ENCODE measurements around the gene CGRRF1. TPM values are rescaled to one million over a fixed set of nuclear protein-coding genes. Genes with fewer than 3 reads are reported as not detected.

Gene CGRRF1
- total RNA-seq, 5 donors from 2014 or later (not counting 1 experiment from before 2014, with no cell fraction given) = 14.2 to 28.0 (median 14.9) TPM

- no peak overlapping the region for H3K4me3 ChIP-seq (ENCODE audit: control insufficient read depth in 1 of 2, extremely low read depth in 1 of 2, low read length in 1 of 2)
- POLR2A ChIA-PET = interaction anchor here in 1 of 2 donors (0.6 kb wide), 1 partner anchor 9 kb away, joined by 5 read pairs; no protein-coding TSS in a partner anchor
- no peak overlapping the region for H3K27ac ChIP-seq (ENCODE audit: low read length)
- H3K9me3 ChIP-seq = no peaks in the 10 kb centered on the region
- no peaks in the 10 kb centered on the region for H3K9me3 Mint-ChIP-seq
- WGBS (ENCODE audit: insufficient coverage) = 67% methylated on average over 1 of the region's 2 CpGs
- no peak for ATAC-seq (replicated peaks in 1 of 4)
- no peaks in the 10 kb centered on the region for H3K36me3 Mint-ChIP-seq
- H3K27me3 Mint-ChIP-seq = peaks cover 19 to 24% of the 10 kb centered on the region in 2 donors
- CTCF ChIA-PET = interaction anchor here (0.6 to 1.2 kb wide), 4 partner anchors 9 to 277 kb away, joined by 3 to 6 read pairs (median 4); partner anchors contain the start of gene GMFB (in 1 of the 2)
- no peaks in the 10 kb centered on the region for H3K36me3 ChIP-seq (ENCODE audit: control insufficient read depth in 2 of 2, extremely low read depth in 1 of 2, insufficient read depth in 1 of 2, low read length in 1 of 2)
- no peaks in the 10 kb centered on the region for H3K4me1 ChIP-seq (ENCODE audit: control insufficient read depth in 1 of 2, extremely low read depth in 1 of 2, insufficient read depth in 2 of 2, low read length in 2 of 2)
- no peak overlapping the region for H3K27ac Mint-ChIP-seq
- H3K4me1 Mint-ChIP-seq = peaks cover 0 to 1% (median 0%) of the 10 kb centered on the region in 3 donors
- peaks cover 0 to 16% of the 10 kb centered on the region in 2 experiments for H3K27me3 ChIP-seq (replicated peaks in 1 of 2; ENCODE audit: control insufficient read depth in 2 of 2, extremely low read depth in 1 of 2, insufficient read depth in 2 of 2, low read length in 1 of 2)
- no peak overlapping the region for H3K4me3 Mint-ChIP-seq
- DNase-seq = no peak
Measured at GRCh38 chr14:54497224-54497623, 12.5 kb upstream of the CGRRF1 start.

- H3K9me3 Mint-ChIP-seq = no peaks in the 10 kb centered on the region
- no peak for DNase-seq
- ChIA-PET CTCF (no interaction called here), POLR2A (no interaction called here)
- Histone ChIP-seq H3K4me3 (ENCODE audit: control insufficient read depth in 1 of 2, extremely low read depth in 1 of 2, low read length in 1 of 2) (no peak overlapping the region), H3K9me3 (no peaks in the 10 kb centered on the region), H3K27me3 (replicated peaks in 1 of 2; ENCODE audit: control insufficient read depth in 2 of 2, extremely low read depth in 1 of 2, insufficient read depth in 2 of 2, low read length in 1 of 2) (peaks cover 0 to 17% of the 10 kb centered on the region in 2 experiments), H3K27ac (ENCODE audit: low read length) (no peak overlapping the region), H3K36me3 (ENCODE audit: control insufficient read depth in 2 of 2, extremely low read depth in 1 of 2, insufficient read depth in 1 of 2, low read length in 1 of 2) (no peaks in the 10 kb centered on the region), H3K4me1 (ENCODE audit: control insufficient read depth in 1 of 2, extremely low read depth in 1 of 2, insufficient read depth in 2 of 2, low read length in 2 of 2) (no peaks in the 10 kb centered on the region)
- H3K27me3 Mint-ChIP-seq = peaks cover 19 to 27% of the 10 kb centered on the region in 2 donors
- no peaks in the 10 kb centered on the region for H3K4me1 Mint-ChIP-seq
- no peak for ATAC-seq (replicated peaks in 1 of 4)
- WGBS (ENCODE audit: insufficient coverage) = 88% methylated on average over 1 of the region's 5 CpGs
- H3K4me3 Mint-ChIP-seq = no peak overlapping the region
- H3K36me3 Mint-ChIP-seq = no peaks in the 10 kb centered on the region
- H3K27ac Mint-ChIP-seq = no peak overlapping the region
Measured at GRCh38 chr14:54498095-54498531, 11.6 kb upstream of the CGRRF1 start.

GRCh38 chr14:54498579-54498978, 11.1 kb upstream of the CGRRF1 start:
- CTCF ChIA-PET = no interaction called here
- no peak for ATAC-seq (replicated peaks in 1 of 4)

GRCh38 chr14:54500744-54501143, 9.0 kb upstream of the CGRRF1 start:
- ChIA-PET CTCF (interaction anchor here in 1 of 2 donors (0.5 kb wide), 1 partner anchor 465 kb away, joined by 3 read pairs; no protein-coding TSS in a partner anchor), POLR2A (no interaction called here)
- no peaks in the 10 kb centered on the region for H3K4me1 ChIP-seq (ENCODE audit: control insufficient read depth in 1 of 2, extremely low read depth in 1 of 2, insufficient read depth in 2 of 2, low read length in 2 of 2)
- H3K27ac ChIP-seq (ENCODE audit: low read length) = no peak overlapping the region
- WGBS (ENCODE audit: insufficient coverage) = 80% methylated on average over 3 of the region's 3 CpGs
- H3K36me3 ChIP-seq (ENCODE audit: control insufficient read depth in 2 of 2, extremely low read depth in 1 of 2, insufficient read depth in 1 of 2, low read length in 1 of 2) = no peaks in the 10 kb centered on the region
- Mint-ChIP-seq H3K27ac (no peak overlapping the region), H3K9me3 (no peaks in the 10 kb centered on the region), H3K36me3 (no peaks in the 10 kb centered on the region), H3K4me1 (no peaks in the 10 kb centered on the region), H3K4me3 (no peak overlapping the region), H3K27me3 (peaks cover 23 to 30% of the 10 kb centered on the region in 2 donors)
- H3K9me3 ChIP-seq = no peaks in the 10 kb centered on the region
- ATAC-seq (replicated peaks in 1 of 4) (no peak), DNase-seq (no peak)
- H3K27me3 ChIP-seq (replicated peaks in 1 of 2; ENCODE audit: control insufficient read depth in 2 of 2, extremely low read depth in 1 of 2, insufficient read depth in 2 of 2, low read length in 1 of 2) = peaks cover 0 to 20% of the 10 kb centered on the region in 2 experiments
- no peak overlapping the region for H3K4me3 ChIP-seq (ENCODE audit: control insufficient read depth in 1 of 2, extremely low read depth in 1 of 2, low read length in 1 of 2)

More at GRCh38 chr14:54498579-54498978, 11.1 kb upstream of the CGRRF1 start:
- H3K36me3 ChIP-seq (ENCODE audit: control insufficient read depth in 2 of 2, extremely low read depth in 1 of 2, insufficient read depth in 1 of 2, low read length in 1 of 2) = no peaks in the 10 kb centered on the region
- H3K4me1 ChIP-seq (ENCODE audit: control insufficient read depth in 1 of 2, extremely low read depth in 1 of 2, insufficient read depth in 2 of 2, low read length in 2 of 2) = no peaks in the 10 kb centered on the region
- 80% methylated on average over 4 of the region's 7 CpGs for WGBS (ENCODE audit: insufficient coverage)
- H3K27ac Mint-ChIP-seq = no peak overlapping the region
- H3K4me3 Mint-ChIP-seq = no peak overlapping the region
- no peaks in the 10 kb centered on the region for H3K36me3 Mint-ChIP-seq
- H3K9me3 Mint-ChIP-seq = no peaks in the 10 kb centered on the region
- no peak overlapping the region for H3K27ac ChIP-seq (ENCODE audit: low read length)
- H3K4me3 ChIP-seq (ENCODE audit: control insufficient read depth in 1 of 2, extremely low read depth in 1 of 2, low read length in 1 of 2) = no peak overlapping the region
- H3K4me1 Mint-ChIP-seq = no peaks in the 10 kb centered on the region
- DNase-seq = no peak
- peaks cover 0 to 20% of the 10 kb centered on the region in 2 experiments for H3K27me3 ChIP-seq (replicated peaks in 1 of 2; ENCODE audit: control insufficient read depth in 2 of 2, extremely low read depth in 1 of 2, insufficient read depth in 2 of 2, low read length in 1 of 2)
- POLR2A ChIA-PET = interaction anchor here in 1 of 2 donors (1.2 kb wide), 1 partner anchor 14 kb away, joined by 4 read pairs; no protein-coding TSS in a partner anchor
- H3K27me3 Mint-ChIP-seq = peaks cover 19 to 27% of the 10 kb centered on the region in 2 donors
- no peaks in the 10 kb centered on the region for H3K9me3 ChIP-seq

GRCh38 chr14:54501480-54501879, 8.2 kb upstream of the CGRRF1 start:
- ATAC-seq (replicated peaks in 1 of 4) = no peak

GRCh38 chr14:54502602-54503001, 7.1 kb upstream of the CGRRF1 start:
- Mint-ChIP-seq H3K27me3 (peaks cover 23 to 30% of the 10 kb centered on the region in 2 donors), H3K4me3 (no peak overlapping the region), H3K36me3 (no peaks in the 10 kb centered on the region), H3K9me3 (no peaks in the 10 kb centered on the region), H3K27ac (no peak overlapping the region), H3K4me1 (no peaks in the 10 kb centered on the region)
- no peaks in the 10 kb centered on the region for H3K4me1 ChIP-seq (ENCODE audit: control insufficient read depth in 1 of 2, extremely low read depth in 1 of 2, insufficient read depth in 2 of 2, low read length in 2 of 2)
- no peak overlapping the region for H3K4me3 ChIP-seq (ENCODE audit: control insufficient read depth in 1 of 2, extremely low read depth in 1 of 2, low read length in 1 of 2)
- no peak for DNase-seq
- H3K9me3 ChIP-seq = no peaks in the 10 kb centered on the region
- no peak for ATAC-seq (replicated peaks in 1 of 4)
- WGBS (ENCODE audit: insufficient coverage) = no CpG with 5 or more reads among the region's 2 CpGs
- ChIA-PET POLR2A (no interaction called here), CTCF (no interaction called here)
- H3K36me3 ChIP-seq (ENCODE audit: control insufficient read depth in 2 of 2, extremely low read depth in 1 of 2, insufficient read depth in 1 of 2, low read length in 1 of 2) = no peaks in the 10 kb centered on the region
- no peak overlapping the region for H3K27ac ChIP-seq (ENCODE audit: low read length)
- peaks cover 0 to 20% of the 10 kb centered on the region in 2 experiments for H3K27me3 ChIP-seq (replicated peaks in 1 of 2; ENCODE audit: control insufficient read depth in 2 of 2, extremely low read depth in 1 of 2, insufficient read depth in 2 of 2, low read length in 1 of 2)

More at GRCh38 chr14:54501480-54501879, 8.2 kb upstream of the CGRRF1 start:
- no peaks in the 10 kb centered on the region for H3K36me3 Mint-ChIP-seq
- CTCF ChIA-PET = interaction anchor here in 1 of 2 donors (0.7 to 1.1 kb wide), 2 partner anchors 54 to 274 kb away, joined by 3 to 6 read pairs; no protein-coding TSS in a partner anchor
- no peaks in the 10 kb centered on the region for H3K9me3 Mint-ChIP-seq
- Histone ChIP-seq H3K9me3 (no peaks in the 10 kb centered on the region), H3K4me3 (ENCODE audit: control insufficient read depth in 1 of 2, extremely low read depth in 1 of 2, low read length in 1 of 2) (no peak overlapping the region), H3K27me3 (replicated peaks in 1 of 2; ENCODE audit: control insufficient read depth in 2 of 2, extremely low read depth in 1 of 2, insufficient read depth in 2 of 2, low read length in 1 of 2) (peaks cover 0 to 20% of the 10 kb centered on the region in 2 experiments), H3K4me1 (ENCODE audit: control insufficient read depth in 1 of 2, extremely low read depth in 1 of 2, insufficient read depth in 2 of 2, low read length in 2 of 2) (no peaks in the 10 kb centered on the region), H3K36me3 (ENCODE audit: control insufficient read depth in 2 of 2, extremely low read depth in 1 of 2, insufficient read depth in 1 of 2, low read length in 1 of 2) (no peaks in the 10 kb centered on the region), H3K27ac (ENCODE audit: low read length) (no peak overlapping the region)
- H3K4me3 Mint-ChIP-seq = no peak overlapping the region
- WGBS (ENCODE audit: insufficient coverage) = 100% methylated on average over 1 of the region's 3 CpGs
- no peak overlapping the region for H3K27ac Mint-ChIP-seq
- DNase-seq = no peak
- no peaks in the 10 kb centered on the region for H3K4me1 Mint-ChIP-seq
- peaks cover 23 to 30% of the 10 kb centered on the region in 2 donors for H3K27me3 Mint-ChIP-seq
- POLR2A ChIA-PET = interaction anchor here in 1 of 2 donors (0.7 kb wide), 1 partner anchor 18 kb away, joined by 3 read pairs; no protein-coding TSS in a partner anchor
